ENCODE results near the gene PLXND1. TPM values are rescaled to one million over a fixed set of nuclear protein-coding genes. Genes with fewer than 3 reads are reported as not detected.

Gene PLXND1
- total and polyA plus RNA-seq, 2 donors from 2014 or later: 67.0 to 152 TPM

DNA sequence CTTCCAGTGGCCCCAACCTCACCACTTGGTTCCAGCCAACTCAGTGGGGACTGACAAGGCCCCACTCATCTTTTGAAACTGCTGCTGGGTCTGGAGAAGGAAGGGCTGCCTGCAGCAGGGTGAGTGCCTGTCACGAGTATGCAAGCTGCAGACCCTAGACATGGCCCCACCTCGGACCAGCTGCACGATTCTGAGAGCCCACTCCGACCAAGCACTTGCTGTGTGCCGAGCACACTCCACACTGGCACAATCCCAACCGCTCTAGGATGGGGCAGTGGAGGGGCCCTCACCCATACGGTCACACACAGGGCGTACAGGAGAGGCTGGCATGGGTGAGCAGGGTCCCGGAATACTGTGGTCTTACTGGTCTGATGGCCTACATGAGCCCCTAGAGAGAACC, 8.0 kb upstream of the PLXND1 start:
- intact Hi-C loops (cut with DNase I): no loop called here
- Histone ChIP-seq H3K9ac (ENCODE audit: low read length in 3 of 3) (no peak overlapping the region), H3K27me3 (ENCODE audit: control insufficient read depth, insufficient read depth, low read length) (no peaks in the 10 kb centered on the region), H3K4me3 (ENCODE audit: low read length in 3 of 3) (no peak overlapping the region), H3K4me1 (ENCODE audit: control insufficient read depth in 2 of 3, insufficient read depth in 2 of 3, low read depth in 1 of 3, low read length in 3 of 3) (peaks cover 0 to 39% (median 0%) of the 10 kb centered on the region in 3 donors), H3K27ac (ENCODE audit: low read depth in 2 of 2, low read length in 2 of 2) (peak overlapping the region; percentile 55 to 65), H3K36me3 (ENCODE audit: control insufficient read depth in 2 of 3, insufficient read depth in 3 of 3, low read length in 3 of 3) (no peaks in the 10 kb centered on the region), H3K9me3 (ENCODE audit: control insufficient read depth in 2 of 3, insufficient read depth in 1 of 3, low read length in 3 of 3) (no peaks in the 10 kb centered on the region)
- no peak for FAIRE-seq
- TF ChIP-seq, protein P1, sequence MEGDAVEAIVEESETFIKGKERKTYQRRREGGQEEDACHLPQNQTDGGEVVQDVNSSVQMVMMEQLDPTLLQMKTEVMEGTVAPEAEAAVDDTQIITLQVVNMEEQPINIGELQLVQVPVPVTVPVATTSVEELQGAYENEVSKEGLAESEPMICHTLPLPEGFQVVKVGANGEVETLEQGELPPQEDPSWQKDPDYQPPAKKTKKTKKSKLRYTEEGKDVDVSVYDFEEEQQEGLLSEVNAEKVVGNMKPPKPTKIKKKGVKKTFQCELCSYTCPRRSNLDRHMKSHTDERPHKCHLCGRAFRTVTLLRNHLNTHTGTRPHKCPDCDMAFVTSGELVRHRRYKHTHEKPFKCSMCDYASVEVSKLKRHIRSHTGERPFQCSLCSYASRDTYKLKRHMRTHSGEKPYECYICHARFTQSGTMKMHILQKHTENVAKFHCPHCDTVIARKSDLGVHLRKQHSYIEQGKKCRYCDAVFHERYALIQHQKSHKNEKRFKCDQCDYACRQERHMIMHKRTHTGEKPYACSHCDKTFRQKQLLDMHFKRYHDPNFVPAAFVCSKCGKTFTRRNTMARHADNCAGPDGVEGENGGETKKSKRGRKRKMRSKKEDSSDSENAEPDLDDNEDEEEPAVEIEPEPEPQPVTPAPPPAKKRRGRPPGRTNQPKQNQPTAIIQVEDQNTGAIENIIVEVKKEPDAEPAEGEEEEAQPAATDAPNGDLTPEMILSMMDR (IDR thresholded peaks at IDR 0.05; ENCODE audit: borderline replicate concordance, extremely low read depth, insufficient read depth): no peak
- DNase-seq: peak in 1 of 5 donors; percentile 57

GRCh38 chr3:129613367-129613740, 6.9 kb upstream of the PLXND1 start:
- no peak overlapping the region for H3K27ac ChIP-seq (ENCODE audit: low read depth in 2 of 2, low read length in 2 of 2)
- intact Hi-C loops (cut with DNase I): no loop called here

DNA sequence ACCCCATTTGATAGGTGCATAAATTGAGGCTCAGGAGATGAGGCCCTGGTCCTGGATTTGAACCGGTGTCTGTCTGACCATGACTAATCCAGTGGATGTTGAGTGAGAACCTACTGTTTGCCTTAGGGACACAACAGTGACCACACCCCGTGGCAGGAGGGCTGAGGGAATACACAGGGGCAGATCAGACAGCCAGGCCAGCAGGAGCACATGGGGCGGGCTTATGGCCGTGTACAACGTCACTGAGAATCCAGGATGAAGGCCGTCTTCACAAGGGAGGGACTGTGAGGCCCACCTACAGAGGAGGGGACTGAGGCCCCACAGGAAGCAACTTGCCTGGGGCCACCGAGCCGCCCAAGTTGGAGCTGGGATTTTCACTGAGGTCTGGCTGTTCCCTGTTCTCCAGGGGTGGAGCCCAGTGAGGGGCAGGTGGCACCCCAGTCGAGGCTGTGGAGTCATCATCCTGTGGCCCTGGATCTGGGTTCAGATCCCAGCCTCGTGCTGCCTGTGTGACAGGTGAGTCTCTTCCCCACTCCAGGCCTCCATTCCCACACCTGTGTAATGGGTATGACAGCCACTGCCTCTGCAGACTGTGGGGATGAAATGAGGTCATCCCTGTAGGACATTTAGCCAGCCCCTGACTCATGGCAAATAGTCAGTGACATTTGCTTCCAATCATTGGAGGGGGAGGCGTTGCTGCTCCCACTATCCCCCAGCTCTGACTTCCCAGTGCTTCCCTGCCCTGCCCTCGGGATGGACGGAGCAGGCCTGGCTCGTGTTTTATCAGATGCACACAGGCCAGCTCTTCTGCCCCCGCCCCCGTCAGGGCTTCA, 6.3 kb upstream of the PLXND1 start:
- no peaks in the 10 kb centered on the region for H3K36me3 ChIP-seq (ENCODE audit: control insufficient read depth in 2 of 3, insufficient read depth in 3 of 3, low read length in 3 of 3)
- no peak overlapping the region for H3K4me3 ChIP-seq (ENCODE audit: low read length in 3 of 3)
- no peak overlapping the region for H3K9ac ChIP-seq (ENCODE audit: low read length in 3 of 3)
- FAIRE-seq (no peak), DNase-seq (peak in 1 of 5 donors; percentile 72)
- TF ChIP-seq, protein P1 (IDR thresholded peaks at IDR 0.05; ENCODE audit: borderline replicate concordance, extremely low read depth, insufficient read depth): no peak
- H3K27me3 ChIP-seq (ENCODE audit: control insufficient read depth, insufficient read depth, low read length): no peaks in the 10 kb centered on the region
- peaks cover 0 to 40% (median 4%) of the 10 kb centered on the region in 3 donors for H3K4me1 ChIP-seq (ENCODE audit: control insufficient read depth in 2 of 3, insufficient read depth in 2 of 3, low read depth in 1 of 3, low read length in 3 of 3)
- intact Hi-C loops (cut with DNase I): no loop called here
- peak overlapping the region; percentile 16 to 57 for H3K27ac ChIP-seq (ENCODE audit: low read depth in 2 of 2, low read length in 2 of 2)
- H3K9me3 ChIP-seq (ENCODE audit: control insufficient read depth in 2 of 3, insufficient read depth in 1 of 3, low read length in 3 of 3): no peaks in the 10 kb centered on the region

More at GRCh38 chr3:129613367-129613740, 6.9 kb upstream of the PLXND1 start:
- H3K9ac ChIP-seq (ENCODE audit: low read length in 3 of 3): no peak overlapping the region
- no peaks in the 10 kb centered on the region for H3K27me3 ChIP-seq (ENCODE audit: control insufficient read depth, insufficient read depth, low read length)
- DNase-seq (peak in 1 of 5 donors; percentile 53), FAIRE-seq (no peak)
- H3K36me3 ChIP-seq (ENCODE audit: control insufficient read depth in 2 of 3, insufficient read depth in 3 of 3, low read length in 3 of 3): no peaks in the 10 kb centered on the region
- H3K9me3 ChIP-seq (ENCODE audit: control insufficient read depth in 2 of 3, insufficient read depth in 1 of 3, low read length in 3 of 3): no peaks in the 10 kb centered on the region
- no peak overlapping the region for H3K4me3 ChIP-seq (ENCODE audit: low read length in 3 of 3)
- peaks cover 0 to 39% (median 4%) of the 10 kb centered on the region in 3 donors for H3K4me1 ChIP-seq (ENCODE audit: control insufficient read depth in 2 of 3, insufficient read depth in 2 of 3, low read depth in 1 of 3, low read length in 3 of 3)
- TF ChIP-seq, protein P1 (IDR thresholded peaks at IDR 0.05; ENCODE audit: borderline replicate concordance, extremely low read depth, insufficient read depth): no peak

Measured in kidney (tissue), 14 donors.